Adrenal gland (tissue), 5 donors: ENCODE data around the gene LDB2.

Source experiments
- POLR2A ChIP-seq, 2 donors: fragments of 450-650 bp; IDR thresholded peaks; one replicate each; pipeline ENCODE4 v1.6.1; 2017; ENCODE audit warnings: antibody characterized with exemption in 2 of 2, mild to moderate bottlenecking in 2 of 2, moderate library complexity in 1 of 2
- TF ChIP-seq, protein P1 (sequence below), 6 experiments: fragments of 450-650 bp in 4 of 6; fragments of 200-600 bp in 2 of 6; sonication (generic) in 1 of 6; IDR thresholded peaks; 1 replicate in 5 of 6; 2 replicates in 1 of 6; pipeline versions ENCODE4 v1.5.1 to v1.8.0; 2016 to 2021; ENCODE audit warnings: antibody characterized with exemption in 6 of 6, mild to moderate bottlenecking in 2 of 6, moderate library complexity in 1 of 6
- donor health status: DM: no; HTN: no; CAD: no.

DNA sequence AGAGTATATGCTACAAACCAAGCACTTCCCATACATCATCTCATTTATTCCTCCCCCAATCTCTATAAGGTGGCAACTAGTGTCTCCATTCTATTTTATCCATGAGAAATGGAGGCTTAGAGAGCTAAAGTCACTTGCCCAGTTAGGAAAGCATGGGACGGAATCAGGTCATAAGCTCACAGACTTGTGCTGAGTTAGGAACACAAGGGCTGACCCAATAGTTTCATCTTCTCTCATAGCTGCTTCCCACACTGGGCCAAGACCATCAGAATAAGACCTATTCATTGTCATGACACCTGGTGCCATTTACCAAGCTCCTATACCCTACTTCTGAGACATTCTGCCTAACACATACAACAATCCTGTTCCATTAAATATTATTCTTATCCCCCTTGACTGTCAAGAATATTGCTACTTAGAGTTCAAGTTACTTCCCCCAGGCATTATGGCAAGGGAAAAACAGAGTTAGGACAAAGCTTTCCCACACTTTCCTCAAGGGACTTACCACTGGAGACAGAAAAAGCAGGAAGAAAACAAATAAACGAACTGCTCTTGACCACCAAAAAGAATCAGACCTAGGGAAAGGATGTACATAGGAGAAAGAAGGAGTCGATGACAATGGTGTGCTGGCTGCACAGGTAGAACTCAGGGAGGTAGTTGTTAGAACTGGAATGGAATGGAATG, 167.8 kb downstream of the LDB2 start:
- TF ChIP-seq, protein P1, sequence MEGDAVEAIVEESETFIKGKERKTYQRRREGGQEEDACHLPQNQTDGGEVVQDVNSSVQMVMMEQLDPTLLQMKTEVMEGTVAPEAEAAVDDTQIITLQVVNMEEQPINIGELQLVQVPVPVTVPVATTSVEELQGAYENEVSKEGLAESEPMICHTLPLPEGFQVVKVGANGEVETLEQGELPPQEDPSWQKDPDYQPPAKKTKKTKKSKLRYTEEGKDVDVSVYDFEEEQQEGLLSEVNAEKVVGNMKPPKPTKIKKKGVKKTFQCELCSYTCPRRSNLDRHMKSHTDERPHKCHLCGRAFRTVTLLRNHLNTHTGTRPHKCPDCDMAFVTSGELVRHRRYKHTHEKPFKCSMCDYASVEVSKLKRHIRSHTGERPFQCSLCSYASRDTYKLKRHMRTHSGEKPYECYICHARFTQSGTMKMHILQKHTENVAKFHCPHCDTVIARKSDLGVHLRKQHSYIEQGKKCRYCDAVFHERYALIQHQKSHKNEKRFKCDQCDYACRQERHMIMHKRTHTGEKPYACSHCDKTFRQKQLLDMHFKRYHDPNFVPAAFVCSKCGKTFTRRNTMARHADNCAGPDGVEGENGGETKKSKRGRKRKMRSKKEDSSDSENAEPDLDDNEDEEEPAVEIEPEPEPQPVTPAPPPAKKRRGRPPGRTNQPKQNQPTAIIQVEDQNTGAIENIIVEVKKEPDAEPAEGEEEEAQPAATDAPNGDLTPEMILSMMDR (IDR thresholded peaks at IDR 0.05): no peak
- TF ChIP-seq POLR2A (IDR thresholded peaks at IDR 0.05): no peak
